ENCODE measurements around the gene TMEM185B. TPM values are rescaled to one million over a fixed set of nuclear protein-coding genes. Genes with fewer than 3 reads are reported as not detected.

TMEM185B gene
- total and polyA plus RNA-seq, 7 experiments from 2014 or later, result 14.9 to 36.8 (median 19.5) TPM

- ATAC-seq (no peak), DNase-seq (no peak)
- intact Hi-C loops (cut with micrococcal nuclease), result loop anchor here (2.0 kb wide), 5 partner anchors 65 to 855 kb away; partner anchors contain the start of genes C2orf76 (in 1 of the 2), DBI (in 1 of the 2), EPB41L5 (in 1 of the 2) and PTPN4 (in 1 of the 2)
These were observed 1.6 kb downstream of the TMEM185B start for GRCh38 chr2:120221616-120222015.

DNA sequence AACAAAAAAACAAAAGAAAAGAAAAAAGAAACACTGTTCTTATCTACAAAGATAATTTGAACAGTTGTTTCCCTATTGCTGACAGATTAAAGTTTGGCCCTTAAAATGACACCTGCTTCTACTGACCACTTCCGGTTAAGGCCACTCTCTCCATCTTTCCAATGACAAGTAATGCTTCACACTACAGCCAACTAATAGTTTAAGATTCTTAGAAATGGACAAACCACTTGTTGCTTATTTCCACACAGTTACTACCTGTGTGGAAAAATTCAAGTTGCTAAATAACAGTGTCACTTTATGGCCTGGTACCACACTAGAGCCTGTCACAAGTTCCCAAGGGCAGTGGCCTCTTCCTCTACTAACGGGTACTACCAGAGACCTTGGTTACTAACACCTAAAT is 2.4 kb downstream of the TMEM185B start:
- Mint-ChIP-seq H3K9me3 (peaks cover 0 to 47% (median 22%) of the 10 kb centered on the region in 11 donors), H3K27ac (peak overlapping the region in 4 of 9 donors; percentile 0 to 86 (median 56)), H3K4me1 (peaks cover 34 to 53% (median 39%) of the 10 kb centered on the region in 7 donors), H3K36me3 (peaks cover 7 to 60% (median 54%) of the 10 kb centered on the region in 5 donors), H3K27me3 (no peaks in the 10 kb centered on the region), H3K4me3 (peak overlapping the region in 8 of 10 donors; percentile 9 to 88 (median 69))
- POLR2A ChIA-PET, result interaction anchor here (3.6 kb wide), 1 partner anchor 11 kb away, joined by 28 read pairs; no protein-coding TSS in a partner anchor
- Histone ChIP-seq H3K4me3 (ENCODE audit: low read length) (no peak overlapping the region), H3K9me3 (ENCODE audit: control insufficient read depth in 2 of 3, low read length in 3 of 3) (peaks cover 0 to 22% (median 0%) of the 10 kb centered on the region in 3 experiments), H3K27me3 (ENCODE audit: control insufficient read depth in 2 of 2, insufficient read depth in 2 of 2, low read length in 2 of 2) (no peaks in the 10 kb centered on the region), H3K4me1 (ENCODE audit: control insufficient read depth in 2 of 2, insufficient read depth in 2 of 2, low read length in 2 of 2) (peaks cover 17 to 23% of the 10 kb centered on the region in 2 donors), H3K36me3 (ENCODE audit: control insufficient read depth in 2 of 3, insufficient read depth in 3 of 3, low read length in 3 of 3) (no peaks in the 10 kb centered on the region), H3K27ac (ENCODE audit: low read depth, low read length) (no peak overlapping the region)
- no peak for DNase-seq
- no peak for ATAC-seq
- CTCF ChIA-PET, result no interaction called here
- intact Hi-C loops (cut with micrococcal nuclease), result no loop called here

More at GRCh38 chr2:120221616-120222015, 1.6 kb downstream of the TMEM185B start:
- peaks cover 0 to 43% (median 22%) of the 10 kb centered on the region in 11 donors for H3K9me3 Mint-ChIP-seq
- H3K27ac ChIP-seq (ENCODE audit: low read depth, low read length), result no peak overlapping the region
- ChIA-PET CTCF (interaction anchor here (1.1 kb wide), 2 partner anchors 11 to 92 kb away, joined by 3 to 4 read pairs; no protein-coding TSS in a partner anchor), POLR2A (interaction anchor here (1.2 to 3.6 kb wide), 6 partner anchors 10 to 49 kb away, joined by 3 to 28 read pairs (median 4); no protein-coding TSS in a partner anchor)
- H3K9me3 ChIP-seq (ENCODE audit: control insufficient read depth in 2 of 3, low read length in 3 of 3), result peaks cover 0 to 16% (median 0%) of the 10 kb centered on the region in 3 experiments
- H3K36me3 Mint-ChIP-seq, result peaks cover 7 to 56% (median 51%) of the 10 kb centered on the region in 5 donors
- H3K4me1 Mint-ChIP-seq, result peaks cover 34 to 58% (median 45%) of the 10 kb centered on the region in 7 donors
- H3K36me3 ChIP-seq (ENCODE audit: control insufficient read depth in 2 of 3, insufficient read depth in 3 of 3, low read length in 3 of 3), result no peaks in the 10 kb centered on the region
- no peak overlapping the region for H3K4me3 ChIP-seq (ENCODE audit: low read length)
- peak overlapping the region in 8 of 9 donors; percentile 56 to 91 (median 88) for H3K27ac Mint-ChIP-seq
- no peaks in the 10 kb centered on the region for H3K27me3 ChIP-seq (ENCODE audit: control insufficient read depth in 2 of 2, insufficient read depth in 2 of 2, low read length in 2 of 2)
- H3K4me1 ChIP-seq (ENCODE audit: control insufficient read depth in 2 of 2, insufficient read depth in 2 of 2, low read length in 2 of 2), result peaks cover 17 to 23% of the 10 kb centered on the region in 2 donors
- peak overlapping the region; percentile 62 to 91 (median 83) for H3K4me3 Mint-ChIP-seq
- no peaks in the 10 kb centered on the region for H3K27me3 Mint-ChIP-seq

DNA sequence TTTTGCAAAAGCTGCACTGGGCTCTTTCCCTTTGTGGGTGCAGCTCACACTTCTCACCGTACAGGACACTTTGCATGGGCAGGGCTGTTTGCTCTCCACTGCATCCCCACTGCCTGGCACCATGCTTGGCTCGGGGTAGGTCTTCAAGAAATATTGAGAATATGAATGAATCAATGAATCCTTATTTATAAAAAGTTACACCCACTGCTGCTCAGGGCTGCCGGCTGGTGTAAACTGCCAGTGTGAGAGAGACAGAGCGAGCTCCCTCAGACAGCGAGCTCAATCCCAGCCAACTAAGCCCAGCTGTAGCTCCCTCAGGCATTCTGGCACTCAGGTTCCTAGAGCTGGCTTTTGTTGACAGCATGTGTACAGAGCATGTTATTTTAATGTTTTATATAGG is 3.4 kb downstream of the TMEM185B start:
- no peak for ATAC-seq
- no peaks in the 10 kb centered on the region for H3K27me3 ChIP-seq (ENCODE audit: control insufficient read depth in 2 of 2, insufficient read depth in 2 of 2, low read length in 2 of 2)
- Mint-ChIP-seq H3K9me3 (peaks cover 0 to 47% (median 22%) of the 10 kb centered on the region in 11 donors), H3K4me3 (no peak overlapping the region), H3K4me1 (peaks cover 32 to 47% (median 38%) of the 10 kb centered on the region in 7 donors), H3K27me3 (no peaks in the 10 kb centered on the region), H3K36me3 (peaks cover 7 to 60% (median 54%) of the 10 kb centered on the region in 5 donors), H3K27ac (no peak overlapping the region)
- H3K9me3 ChIP-seq (ENCODE audit: control insufficient read depth in 2 of 3, low read length in 3 of 3), result peaks cover 0 to 24% (median 0%) of the 10 kb centered on the region in 3 experiments
- H3K27ac ChIP-seq (ENCODE audit: low read depth, low read length), result no peak overlapping the region
- no peak overlapping the region for H3K4me3 ChIP-seq (ENCODE audit: low read length)
- H3K4me1 ChIP-seq (ENCODE audit: control insufficient read depth in 2 of 2, insufficient read depth in 2 of 2, low read length in 2 of 2), result peaks cover 17 to 23% of the 10 kb centered on the region in 2 donors
- no peaks in the 10 kb centered on the region for H3K36me3 ChIP-seq (ENCODE audit: control insufficient read depth in 2 of 3, insufficient read depth in 3 of 3, low read length in 3 of 3)
- ChIA-PET POLR2A (interaction anchor here (1.2 to 2.8 kb wide), 3 partner anchors 12 to 36 kb away, joined by 3 to 16 read pairs (median 4); no protein-coding TSS in a partner anchor), CTCF (interaction anchor here (1.6 kb wide), 1 partner anchor 45 kb away, joined by 7 read pairs; no protein-coding TSS in a partner anchor)
- no peak for DNase-seq
- intact Hi-C loops (cut with micrococcal nuclease), result no loop called here

GRCh38 chr2:120219291-120219690 is 3.9 kb downstream of the TMEM185B start:
- Histone ChIP-seq H3K9me3 (ENCODE audit: control insufficient read depth in 2 of 3, low read length in 3 of 3) (peaks cover 0 to 24% (median 0%) of the 10 kb centered on the region in 3 experiments), H3K4me3 (ENCODE audit: low read length) (no peak overlapping the region), H3K4me1 (ENCODE audit: control insufficient read depth in 2 of 2, insufficient read depth in 2 of 2, low read length in 2 of 2) (peaks cover 17 to 20% of the 10 kb centered on the region in 2 donors), H3K36me3 (ENCODE audit: control insufficient read depth in 2 of 3, insufficient read depth in 3 of 3, low read length in 3 of 3) (no peaks in the 10 kb centered on the region), H3K27me3 (ENCODE audit: control insufficient read depth in 2 of 2, insufficient read depth in 2 of 2, low read length in 2 of 2) (no peaks in the 10 kb centered on the region), H3K27ac (ENCODE audit: low read depth, low read length) (no peak overlapping the region)
- POLR2A ChIA-PET, result interaction anchor here (1.2 to 2.8 kb wide), 3 partner anchors 13 to 37 kb away, joined by 3 to 16 read pairs (median 4); no protein-coding TSS in a partner anchor
- Mint-ChIP-seq H3K27ac (no peak overlapping the region), H3K9me3 (peaks cover 0 to 47% (median 22%) of the 10 kb centered on the region in 11 donors), H3K36me3 (peaks cover 7 to 60% (median 54%) of the 10 kb centered on the region in 5 donors), H3K4me1 (peaks cover 28 to 42% (median 33%) of the 10 kb centered on the region in 7 donors), H3K27me3 (no peaks in the 10 kb centered on the region), H3K4me3 (no peak overlapping the region)
- CTCF ChIA-PET, result interaction anchor here (1.6 kb wide), 1 partner anchor 44 kb away, joined by 7 read pairs; no protein-coding TSS in a partner anchor
- DNase-seq, result no peak
- ATAC-seq, result no peak
- intact Hi-C loops (cut with micrococcal nuclease), result no loop called here

DNA sequence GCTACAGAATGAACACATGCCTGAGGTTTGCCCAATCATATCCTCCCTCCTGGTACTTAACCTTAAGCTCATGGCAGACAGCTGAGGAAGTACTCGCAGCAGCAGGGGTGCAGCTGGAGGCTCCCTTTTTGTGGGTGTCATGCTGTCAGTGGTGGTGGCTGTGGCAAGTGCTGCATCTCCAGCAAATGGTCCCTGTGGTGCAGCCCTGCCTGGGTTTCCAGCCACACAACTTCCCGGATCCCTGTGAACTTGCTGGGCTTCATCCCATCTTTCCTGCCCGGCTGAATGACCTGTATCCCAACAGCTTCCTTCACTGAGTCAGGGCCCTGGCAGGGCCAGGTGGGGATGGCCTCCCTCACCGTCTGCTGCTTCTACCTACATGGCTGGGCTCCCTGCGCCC is 5.0 kb downstream of the TMEM185B start:
- H3K27ac ChIP-seq (ENCODE audit: low read depth, low read length), result no peak overlapping the region
- POLR2A ChIA-PET, result interaction anchor here (0.7 to 2.8 kb wide), 4 partner anchors 9 to 539 kb away, joined by 3 to 16 read pairs (median 3); partner anchors contain the start of genes RALB and TMEM177
- Mint-ChIP-seq H3K27me3 (no peaks in the 10 kb centered on the region), H3K4me3 (no peak overlapping the region), H3K27ac (no peak overlapping the region), H3K4me1 (peaks cover 23 to 38% (median 25%) of the 10 kb centered on the region in 7 donors), H3K36me3 (peaks cover 7 to 60% (median 54%) of the 10 kb centered on the region in 5 donors), H3K9me3 (peaks cover 0 to 47% (median 22%) of the 10 kb centered on the region in 11 donors)
- H3K9me3 ChIP-seq (ENCODE audit: control insufficient read depth in 2 of 3, low read length in 3 of 3), result peaks cover 0 to 24% (median 0%) of the 10 kb centered on the region in 3 experiments
- no peaks in the 10 kb centered on the region for H3K27me3 ChIP-seq (ENCODE audit: control insufficient read depth in 2 of 2, insufficient read depth in 2 of 2, low read length in 2 of 2)
- H3K4me1 ChIP-seq (ENCODE audit: control insufficient read depth in 2 of 2, insufficient read depth in 2 of 2, low read length in 2 of 2), result peaks cover 10 to 15% of the 10 kb centered on the region in 2 donors
- no peak for ATAC-seq
- CTCF ChIA-PET, result interaction anchor here (2.1 kb wide), 1 partner anchor 95 kb away, joined by 7 read pairs; no protein-coding TSS in a partner anchor
- no peak overlapping the region for H3K4me3 ChIP-seq (ENCODE audit: low read length)
- intact Hi-C loops (cut with micrococcal nuclease), result no loop called here
- H3K36me3 ChIP-seq (ENCODE audit: control insufficient read depth in 2 of 3, insufficient read depth in 3 of 3, low read length in 3 of 3), result no peaks in the 10 kb centered on the region
- no peak for DNase-seq

DNA sequence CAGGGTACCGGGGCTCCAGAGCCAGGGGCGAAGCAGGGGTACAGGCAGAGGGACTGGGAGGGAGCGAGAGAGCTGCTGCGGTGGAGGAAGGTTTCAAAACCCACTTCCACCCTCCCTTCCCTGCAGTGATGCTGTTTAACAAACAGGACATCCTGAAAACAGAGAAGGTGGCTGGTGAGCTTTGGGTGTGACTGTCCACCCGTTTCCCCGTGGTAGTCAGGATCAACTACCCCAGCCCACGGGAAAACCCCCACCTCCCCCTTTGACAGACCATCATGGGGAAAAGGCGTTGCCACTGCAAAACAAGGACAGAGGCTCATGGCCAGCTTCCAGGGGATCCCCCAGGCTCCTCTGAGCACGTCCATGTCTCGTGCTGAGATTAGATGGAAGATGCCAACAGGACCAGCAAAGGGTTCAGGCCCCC is 12.9 kb downstream of the TMEM185B start:
- Histone ChIP-seq H3K4me3 (ENCODE audit: low read length) (no peak overlapping the region), H3K9me3 (ENCODE audit: control insufficient read depth in 2 of 3, low read length in 3 of 3) (no peaks in the 10 kb centered on the region), H3K27ac (ENCODE audit: low read depth, low read length) (no peak overlapping the region), H3K27me3 (ENCODE audit: control insufficient read depth in 2 of 2, insufficient read depth in 2 of 2, low read length in 2 of 2) (no peaks in the 10 kb centered on the region), H3K4me1 (ENCODE audit: control insufficient read depth in 2 of 2, insufficient read depth in 2 of 2, low read length in 2 of 2) (peaks cover 8 to 10% of the 10 kb centered on the region in 2 donors), H3K36me3 (ENCODE audit: control insufficient read depth in 2 of 3, insufficient read depth in 3 of 3, low read length in 3 of 3) (no peaks in the 10 kb centered on the region)
- intact Hi-C loops (cut with micrococcal nuclease), result no loop called here
- POLR2A ChIA-PET, result interaction anchor here (1.1 to 1.5 kb wide), 3 partner anchors 12 to 34 kb away, joined by 4 to 5 read pairs (median 4); no protein-coding TSS in a partner anchor
- Mint-ChIP-seq H3K4me1 (peaks cover 0 to 19% (median 0%) of the 10 kb centered on the region in 7 donors), H3K9me3 (peaks cover 0 to 2% (median 0%) of the 10 kb centered on the region in 11 donors), H3K27ac (peak overlapping the region in 7 of 9 donors; percentile 21 to 84 (median 59)), H3K36me3 (peaks cover 0 to 9% (median 0%) of the 10 kb centered on the region in 5 donors), H3K27me3 (no peaks in the 10 kb centered on the region), H3K4me3 (peak overlapping the region in 5 of 10 donors; percentile 26 to 70 (median 49))
- ATAC-seq (peak; percentile 66), DNase-seq (peak in 1 of 9 donors; percentile 15)
- CTCF ChIA-PET, result interaction anchor here (0.6 to 1.2 kb wide), 2 partner anchors 11 to 532 kb away, joined by 4 read pairs; no protein-coding TSS in a partner anchor
